Osteocyte (in vitro differentiated cells): ENCODE data around the gene GGTLC1. TPM values are rescaled to one million over a fixed set of nuclear protein-coding genes. Genes with fewer than 3 reads are reported as not detected.

Experiments used
- DNase-seq: peaks from one replicate; pipeline ENCODE4 v3.0.0; 2021; ENCODE audit warnings: mixed read lengths; ENCODE audit not compliant: unreplicated experiment; ENCODE audit errors: extremely low spot score
- H3K27ac Mint-ChIP-seq: one replicate; pipeline ENCODE4 v1.8.0; 2021; ENCODE audit warnings: mild to moderate bottlenecking, mixed read lengths; ENCODE audit not compliant: unreplicated experiment
- H3K27me3 Mint-ChIP-seq: one replicate; pipeline ENCODE4 v1.8.0; 2021; ENCODE audit warnings: mixed read lengths; ENCODE audit not compliant: unreplicated experiment
- H3K36me3 Mint-ChIP-seq: one replicate; pipeline ENCODE4 v1.8.0; 2021; ENCODE audit warnings: mixed read lengths; ENCODE audit not compliant: unreplicated experiment
- H3K4me1 Mint-ChIP-seq: one replicate; pipeline ENCODE4 v1.8.0; 2021; ENCODE audit warnings: mixed read lengths; ENCODE audit not compliant: unreplicated experiment
- H3K4me3 Mint-ChIP-seq: one replicate; pipeline ENCODE4 v1.8.0; 2021; ENCODE audit warnings: mild to moderate bottlenecking, moderate library complexity, mixed read lengths; ENCODE audit not compliant: unreplicated experiment
- H3K9me3 Mint-ChIP-seq: one replicate; pipeline ENCODE4 v1.8.0; 2021; ENCODE audit warnings: mixed read lengths; ENCODE audit not compliant: unreplicated experiment
- total RNA-seq: library from RNA; stranded (reverse); gene quantifications from 2 replicates; pipeline ENCODE4 v1.2.1, GENCODE V29; 2021
- TF ChIP-seq, protein P1 (sequence below): fragments of 200-600 bp; sonication (generic); IDR thresholded peaks from 2 replicates; pipeline ENCODE4 v1.5.0; 2021; ENCODE audit warnings: antibody characterized with exemption, mild to moderate bottlenecking, moderate library complexity

Gene GGTLC1
- total RNA-seq, 1 donor from 2014 or later, result not detected

DNA sequence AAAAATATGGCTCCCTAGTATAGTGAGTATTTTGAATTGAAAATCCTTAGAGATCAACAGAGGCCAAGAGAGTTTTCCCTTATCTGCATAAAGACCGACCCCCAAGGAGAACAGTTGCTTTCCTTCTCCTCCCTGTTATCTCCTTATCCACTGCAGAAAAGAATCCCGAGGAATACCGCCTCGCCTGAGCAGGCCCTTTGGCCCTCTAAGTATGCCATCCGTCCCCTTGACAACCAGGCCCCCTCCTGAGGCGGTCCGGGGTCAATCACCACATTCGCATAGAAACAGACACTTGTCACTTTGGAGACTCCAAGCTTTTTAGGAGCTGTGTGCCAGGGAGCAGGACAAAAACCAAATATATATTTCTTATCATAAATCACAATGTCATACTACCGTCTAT is 15.9 kb upstream of the GGTLC1 start:
- H3K27ac Mint-ChIP-seq, result no peak overlapping the region

DNA sequence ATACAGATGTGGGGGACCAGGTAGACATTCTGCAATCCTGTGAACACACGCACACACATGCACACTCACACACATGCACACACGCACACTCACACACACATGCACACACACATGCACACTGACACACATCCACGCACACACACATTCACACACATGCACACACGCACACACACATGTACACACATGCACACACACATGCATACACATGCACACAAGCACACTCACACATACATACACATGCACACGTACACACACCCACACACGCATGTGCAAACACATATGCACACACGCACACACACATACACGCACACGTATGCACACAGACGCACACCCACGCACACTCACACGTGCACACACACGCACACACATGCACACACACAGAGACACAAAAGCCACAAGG is 14.3 kb upstream of the GGTLC1 start:
- Mint-ChIP-seq H3K4me3 (no peak overlapping the region), H3K36me3 (no peaks in the 10 kb centered on the region), H3K4me1 (no peaks in the 10 kb centered on the region)

More for the DNA sequence above, 15.9 kb upstream of the GGTLC1 start:
- H3K9me3 Mint-ChIP-seq, result no peaks in the 10 kb centered on the region
- DNase-seq, result no peak
- H3K4me3 Mint-ChIP-seq, result no peak overlapping the region
- H3K36me3 Mint-ChIP-seq, result no peaks in the 10 kb centered on the region
- peaks cover 21% of the 10 kb centered on the region for H3K27me3 Mint-ChIP-seq
- no peaks in the 10 kb centered on the region for H3K4me1 Mint-ChIP-seq
- TF ChIP-seq, protein P1, sequence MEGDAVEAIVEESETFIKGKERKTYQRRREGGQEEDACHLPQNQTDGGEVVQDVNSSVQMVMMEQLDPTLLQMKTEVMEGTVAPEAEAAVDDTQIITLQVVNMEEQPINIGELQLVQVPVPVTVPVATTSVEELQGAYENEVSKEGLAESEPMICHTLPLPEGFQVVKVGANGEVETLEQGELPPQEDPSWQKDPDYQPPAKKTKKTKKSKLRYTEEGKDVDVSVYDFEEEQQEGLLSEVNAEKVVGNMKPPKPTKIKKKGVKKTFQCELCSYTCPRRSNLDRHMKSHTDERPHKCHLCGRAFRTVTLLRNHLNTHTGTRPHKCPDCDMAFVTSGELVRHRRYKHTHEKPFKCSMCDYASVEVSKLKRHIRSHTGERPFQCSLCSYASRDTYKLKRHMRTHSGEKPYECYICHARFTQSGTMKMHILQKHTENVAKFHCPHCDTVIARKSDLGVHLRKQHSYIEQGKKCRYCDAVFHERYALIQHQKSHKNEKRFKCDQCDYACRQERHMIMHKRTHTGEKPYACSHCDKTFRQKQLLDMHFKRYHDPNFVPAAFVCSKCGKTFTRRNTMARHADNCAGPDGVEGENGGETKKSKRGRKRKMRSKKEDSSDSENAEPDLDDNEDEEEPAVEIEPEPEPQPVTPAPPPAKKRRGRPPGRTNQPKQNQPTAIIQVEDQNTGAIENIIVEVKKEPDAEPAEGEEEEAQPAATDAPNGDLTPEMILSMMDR, result no peak

DNA sequence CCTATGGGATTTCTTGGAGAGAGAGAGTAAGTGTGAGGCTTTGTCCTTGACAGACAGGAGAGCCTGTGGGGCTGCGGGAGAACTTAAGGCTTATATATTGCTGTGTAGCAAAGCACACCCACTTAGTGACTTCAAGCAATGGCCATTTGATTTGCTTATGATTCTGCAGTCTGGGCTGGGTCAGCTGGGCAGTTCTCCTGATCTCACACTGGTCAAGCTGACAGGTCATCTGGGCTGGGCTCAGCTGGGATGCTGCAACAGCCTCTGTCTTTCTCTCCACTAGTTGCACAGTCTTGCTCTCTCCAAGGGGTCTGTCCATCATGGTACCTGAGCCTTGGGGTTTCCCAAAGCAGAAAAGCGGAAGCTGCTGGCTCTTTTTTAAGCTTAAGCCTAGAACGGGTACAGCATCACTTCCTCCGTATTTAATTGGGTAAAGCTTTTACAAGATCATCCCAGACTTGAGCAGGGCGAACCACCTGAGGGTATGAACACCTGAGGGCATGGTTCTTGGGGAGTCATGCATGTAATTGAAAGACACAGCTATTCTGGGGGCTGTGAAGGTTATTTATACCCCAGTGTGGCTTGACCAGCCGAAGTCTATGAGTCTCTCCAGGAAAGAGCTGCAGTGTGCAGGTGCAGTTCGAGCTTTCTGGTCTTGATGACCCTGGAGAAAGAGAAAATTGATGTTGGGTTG is 13.3 kb upstream of the GGTLC1 start:
- Mint-ChIP-seq H3K4me1 (no peaks in the 10 kb centered on the region), H3K27ac (no peak overlapping the region), H3K4me3 (no peak overlapping the region), H3K36me3 (no peaks in the 10 kb centered on the region), H3K27me3 (peaks cover 43% of the 10 kb centered on the region), H3K9me3 (no peaks in the 10 kb centered on the region)
- DNase-seq, result no peak
- TF ChIP-seq, protein P1, result no peak

More for the DNA sequence above, 14.3 kb upstream of the GGTLC1 start:
- Mint-ChIP-seq H3K27ac (no peak overlapping the region), H3K27me3 (peaks cover 37% of the 10 kb centered on the region), H3K9me3 (no peaks in the 10 kb centered on the region)
- DNase-seq, result no peak
- TF ChIP-seq, protein P1, result no peak

DNA sequence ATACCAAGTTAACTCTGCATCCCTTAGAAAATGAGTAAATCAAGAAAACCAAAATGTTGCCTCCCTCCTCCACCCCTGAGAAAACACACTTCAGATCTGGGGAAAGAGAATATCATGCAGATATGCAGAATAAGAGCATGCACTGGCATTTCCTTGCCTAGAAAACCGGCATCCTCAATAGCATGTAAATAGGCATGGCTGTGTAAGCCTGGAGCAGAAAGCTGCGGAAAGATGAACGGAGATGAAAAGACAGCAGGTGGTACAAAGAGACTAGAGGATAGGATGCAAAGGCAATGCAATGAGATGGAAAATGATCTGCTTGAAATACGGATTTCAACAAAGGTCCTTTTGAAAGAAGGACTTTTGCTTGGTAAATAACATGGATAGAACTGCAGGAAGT is 10.3 kb upstream of the GGTLC1 start:
- H3K27me3 Mint-ChIP-seq, result peaks cover 37% of the 10 kb centered on the region
- H3K4me1 Mint-ChIP-seq, result no peaks in the 10 kb centered on the region
- H3K9me3 Mint-ChIP-seq, result no peaks in the 10 kb centered on the region
- H3K4me3 Mint-ChIP-seq, result no peak overlapping the region
- H3K27ac Mint-ChIP-seq, result no peak overlapping the region
- no peak for DNase-seq
- no peaks in the 10 kb centered on the region for H3K36me3 Mint-ChIP-seq
- TF ChIP-seq, protein P1, result no peak

DNA sequence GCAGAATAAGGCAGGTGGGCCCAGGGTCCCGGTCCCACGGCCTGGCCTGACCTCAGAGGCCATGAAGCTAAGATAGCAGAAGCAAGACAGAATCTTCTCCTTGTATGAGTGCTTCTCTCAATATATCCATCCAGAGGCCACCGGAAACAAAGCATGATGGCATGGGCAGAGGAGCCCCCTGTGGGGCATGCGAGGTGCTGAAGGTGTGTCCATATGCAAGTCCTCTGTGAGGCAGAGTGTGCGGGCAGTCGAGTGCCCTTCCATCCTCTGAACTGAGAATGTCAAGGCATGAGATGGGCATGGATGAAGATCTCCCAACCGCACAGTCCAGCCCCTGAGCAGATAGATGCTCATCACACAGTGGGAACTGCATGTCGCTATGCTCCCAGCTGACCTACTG is 9.8 kb upstream of the GGTLC1 start:
- H3K36me3 Mint-ChIP-seq, result no peaks in the 10 kb centered on the region
- TF ChIP-seq, protein P1, result no peak
- no peaks in the 10 kb centered on the region for H3K4me1 Mint-ChIP-seq
- no peak for DNase-seq
- no peaks in the 10 kb centered on the region for H3K9me3 Mint-ChIP-seq
- H3K27me3 Mint-ChIP-seq, result peaks cover 37% of the 10 kb centered on the region
- no peak overlapping the region for H3K27ac Mint-ChIP-seq
- no peak overlapping the region for H3K4me3 Mint-ChIP-seq
